Heart left ventricle (tissue), 16 donors: ENCODE results near the gene UBE2Q2. TPM values are rescaled to one million over a fixed set of nuclear protein-coding genes. Genes with fewer than 3 reads are reported as not detected.

ENCODE experiments used
- ATAC-seq, 4 donors: fragments of 200-7000 bp; cut with Tn5 transposase; one replicate each; pipeline ENCODE4 v1.9.1; 2020 to 2022; ENCODE audit warnings: moderate library complexity in 4 of 4, mild to moderate bottlenecking in 3 of 4, moderate number of reproducible peaks in 1 of 4
- DNase-seq, 5 donors: peaks; one replicate each; pipeline ENCODE4 v3.0.0-alpha.2; 2020
- H3K27ac ChIP-seq, 12 donors: fragments of 200-600 bp; sonication (generic) in 4 of 12; one replicate each; pipeline versions ENCODE4 v1.5.0 to v1.8.0; 2016 to 2022; ENCODE audit warnings: mild to moderate bottlenecking in 2 of 12
- H3K27me3 ChIP-seq, 9 donors: fragments of 200-600 bp; sonication (generic) in 2 of 9; one replicate each; pipeline versions ENCODE4 v1.5.1 to v1.8.0; 2016 to 2022; ENCODE audit warnings: mild to moderate bottlenecking in 3 of 9
- H3K36me3 ChIP-seq, 9 donors: fragments of 200-600 bp; sonication (generic) in 2 of 9; one replicate each; pipeline versions ENCODE4 v1.5.0 to v1.8.0; 2018 to 2022; ENCODE audit warnings: mild to moderate bottlenecking in 2 of 9
- H3K4me1 ChIP-seq, 12 donors: fragments of 200-600 bp; sonication (generic) in 4 of 12; one replicate each; pipeline versions ENCODE4 v1.5.0 to v1.8.0; 2016 to 2022; ENCODE audit warnings: mild to moderate bottlenecking in 3 of 12
- H3K4me3 ChIP-seq, 12 donors: fragments of 200-600 bp; sonication (generic) in 4 of 12; one replicate each; pipeline versions ENCODE4 v1.5.0 to v1.8.0; 2017 to 2022; ENCODE audit warnings: mild to moderate bottlenecking in 9 of 12, moderate library complexity in 4 of 12
- H3K9me3 ChIP-seq, 12 donors: fragments of 200-600 bp; sonication (generic) in 4 of 12; one replicate each; pipeline versions ENCODE4 v1.5.0 to v1.8.0; 2016 to 2022; ENCODE audit warnings: mild to moderate bottlenecking in 1 of 12
- CTCF ChIP-seq, 12 donors: fragments of 200-600 bp; sonication (generic) in 4 of 12; IDR thresholded peaks; one replicate each; pipeline versions ENCODE4 v1.5.0 to v1.8.0; 2018 to 2022; ENCODE audit warnings: antibody characterized with exemption in 12 of 12, mild to moderate bottlenecking in 5 of 12
- POLR2A ChIP-seq, 2 donors: fragments of 450-650 bp; IDR thresholded peaks; one replicate each; pipeline ENCODE4 v1.6.1; 2017; ENCODE audit warnings: antibody characterized with exemption in 2 of 2, mild to moderate bottlenecking in 2 of 2, moderate library complexity in 2 of 2
- WGBS, 4 donors: extraction: QIAGEN DNeasy Blood & Tissue Kit in 2 of 4; methylation state at CpG; one replicate each; pipeline versions ENCODE4 v1.1.5 to v1.1.7; 2013 to 2018; 5-methylcytosine and 5-hydroxymethylcytosine counted together
- intact Hi-C, 10 donors: fragments of 100-400 bp; cut with DNase I; formaldehyde crosslinking; loops; one replicate each; pipeline versions ENCODE4 v1.11.1 to v1.14.2; 2022
- polyA plus RNA-seq, 2 donors: library from polyadenylated mRNA; stranded (reverse); fragments of 200-250 nt; gene quantifications; one replicate each; pipeline ENCODE4 v1.2.3, GENCODE V29; 2013
- total RNA-seq, 9 donors: library from RNA; depleted of rRNA in 2 of 9; stranded (reverse); fragments of >200 nt in 2 of 9; fragmentation: NEBNext Ultra II Directional in 3 of 9; extraction: Animal tissue kit (Norgen Biotek cat#: 25700) in 3 of 9; gene quantifications; one replicate each; pipeline versions ENCODE4 v1.1.0 to v1.2.4, GENCODE V29; 2016 to 2023
- donor health status: ischemic (EF 13 %, LVEDD 7.1; RV severe dilation, severe dysfunction).
- donor health status: healthy with polysubstance abuse.
- donor health status: DM: no; HTN: yes; CAD: no.
- donor health status: DM: no; HTN: no; CAD: no.
- donor health status: ischemic (EF 25% LVEDD 6.9; RV normal size, moderate dysfunction).
- donor health status: ischemic (EF 25% LVEDD 5.7; RV mildly dilated, moderate dysfunction).
- donor health status: healthy.
- donor health status: DM: yes; HTN: yes; CAD: no.
- donor health status: ischemic (EF 35%, LVEDD 5.7; RV mildly dilated, moderate dysfunction).
- donor health status: nonischemic (EF 11% LVEDD 7.7; RV severe dilation, severe dysfunction).
- donor health status: DM: yes; HTN: yes; CAD: no.
- donor health status: PGD.
- donor health status: ischemic (EF 29% LVEDD 5.4; RV normal size, mild dysfunction).
- donor health status: nonischemic (EF 23%, LVEDD 6.1; RV moderate dilation, normal function).

The UBE2Q2 gene
- total and polyA plus RNA-seq, 11 donors: 13.6 to 39.4 (median 28.4) TPM

DNA sequence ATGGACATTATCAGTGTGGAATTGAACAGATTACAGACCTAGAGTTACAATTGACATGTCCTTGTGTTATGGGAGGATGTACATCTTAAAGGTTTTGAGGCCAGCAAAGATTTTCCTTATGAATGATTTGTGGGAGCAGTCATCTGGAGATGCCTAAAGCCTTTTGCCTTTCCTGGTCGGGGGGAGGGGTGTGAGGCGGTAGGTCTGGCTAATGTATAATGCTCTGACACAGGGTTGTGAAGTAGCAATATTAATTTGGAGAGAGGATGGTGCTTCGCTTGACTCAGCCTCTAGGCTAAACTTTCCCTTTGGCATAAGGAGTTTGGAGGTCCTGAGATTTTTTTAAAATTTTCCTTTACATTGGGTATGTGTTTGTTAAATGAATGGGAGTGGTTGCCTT, 83.7 kb downstream of the UBE2Q2 start:
- H3K4me3 ChIP-seq: no peak overlapping the region
- DNase-seq: no peak
- intact Hi-C loops: loop anchor here in 3 of 10 donors (10.0 kb wide), 2 partner anchors 112 to 202 kb away; a partner anchor contains a TSS
- H3K27me3 ChIP-seq: no peaks in the 10 kb centered on the region
- no peak overlapping the region for H3K27ac ChIP-seq
- H3K9me3 ChIP-seq: no peaks in the 10 kb centered on the region
- 92 to 98% (median 96%) methylated on average over 3 of the region's 3 CpGs for WGBS, 4 donors
- H3K4me1 ChIP-seq: peaks cover 0 to 40% (median 15%) of the 10 kb centered on the region in 12 donors
- TF ChIP-seq CTCF (IDR thresholded peaks at IDR 0.05) (no peak), POLR2A (IDR thresholded peaks at IDR 0.05) (no peak)
- no peak for ATAC-seq
- H3K36me3 ChIP-seq: peaks cover 0 to 32% (median 15%) of the 10 kb centered on the region in 9 donors

- no peak overlapping the region for H3K4me3 ChIP-seq
- H3K27me3 ChIP-seq: no peaks in the 10 kb centered on the region
- no peaks in the 10 kb centered on the region for H3K9me3 ChIP-seq
- no peak for ATAC-seq
- no peak for TF ChIP-seq CTCF (IDR thresholded peaks at IDR 0.05)
- TF ChIP-seq POLR2A (IDR thresholded peaks at IDR 0.05): no peak
- WGBS, 4 donors: 91 to 96% (median 92%) methylated on average over 4 of the region's 4 CpGs
- DNase-seq: no peak
- H3K27ac ChIP-seq: no peak overlapping the region
- peaks cover 0 to 33% (median 9%) of the 10 kb centered on the region in 12 donors for H3K4me1 ChIP-seq
- peaks cover 0 to 37% (median 22%) of the 10 kb centered on the region in 9 donors for H3K36me3 ChIP-seq
- intact Hi-C loops: loop anchor here in 3 of 10 donors (10.0 kb wide), 2 partner anchors 113 to 203 kb away; a partner anchor contains a TSS
Measured at GRCh38 chr15:75927601-75928000, 84.4 kb downstream of the UBE2Q2 start.

DNA sequence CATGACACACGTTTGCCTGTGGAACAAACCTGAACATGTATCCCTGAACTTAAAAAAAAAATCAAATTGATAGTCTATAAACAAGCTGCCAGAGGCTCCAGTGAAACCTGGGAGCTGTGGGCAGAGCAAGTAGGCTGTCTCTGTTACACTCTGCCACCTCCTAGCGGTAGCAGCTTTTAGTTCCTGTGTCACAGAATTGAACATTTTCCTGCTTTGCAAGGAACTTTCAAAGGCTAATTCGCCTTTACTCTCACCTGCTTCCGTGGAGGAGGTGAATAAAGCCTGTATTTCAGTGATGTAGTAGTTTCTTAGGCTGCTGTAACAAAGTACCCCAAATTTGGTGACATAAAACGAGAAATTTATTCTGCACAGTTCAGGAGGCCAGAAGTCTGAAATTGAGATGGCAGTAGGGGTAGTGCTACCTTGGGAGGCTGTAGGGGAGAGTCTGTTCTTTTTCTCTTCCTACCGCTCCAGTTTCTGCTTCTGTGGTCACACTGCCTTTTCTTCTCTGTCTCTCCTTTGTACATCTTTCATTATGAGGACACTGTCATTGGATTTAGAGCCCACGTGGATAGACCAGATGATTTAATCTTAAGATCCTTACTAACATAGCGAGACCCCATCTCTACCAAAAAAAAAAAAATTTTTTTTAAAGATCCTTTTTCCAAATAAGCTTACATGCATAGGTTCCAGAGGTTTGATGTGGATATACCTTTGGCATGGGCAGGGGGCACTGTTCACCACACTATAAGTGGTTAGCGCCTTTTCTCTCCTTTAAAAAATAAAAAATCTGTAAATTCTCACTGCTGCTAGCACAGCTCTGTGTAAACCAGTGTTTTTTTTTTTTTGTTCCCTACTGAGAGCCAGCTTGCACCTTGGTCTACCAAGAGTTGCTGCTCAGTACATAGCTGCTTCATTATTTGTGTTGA, 85.7 kb downstream of the UBE2Q2 start:
- no peak for ATAC-seq
- WGBS, 4 donors: 79 to 81% (median 80%) methylated on average over 9 of the region's 9 CpGs
- intact Hi-C loops: loop anchor here in 3 of 10 donors (10.0 kb wide), 2 partner anchors 114 to 204 kb away; a partner anchor contains a TSS
- H3K9me3 ChIP-seq: no peaks in the 10 kb centered on the region
- TF ChIP-seq CTCF (IDR thresholded peaks at IDR 0.05) (no peak), POLR2A (IDR thresholded peaks at IDR 0.05) (no peak)
- no peak overlapping the region for H3K27ac ChIP-seq
- no peaks in the 10 kb centered on the region for H3K27me3 ChIP-seq
- no peak overlapping the region for H3K4me3 ChIP-seq
- H3K4me1 ChIP-seq: peaks cover 0 to 25% (median 8%) of the 10 kb centered on the region in 12 donors
- peaks cover 0 to 50% (median 35%) of the 10 kb centered on the region in 9 donors for H3K36me3 ChIP-seq
- DNase-seq: no peak
